HG03571 (cell line): ENCODE data around the gene PKDREJ.
"Not testable (repeated sequence)": the region's sequence is repeated elsewhere in the genome, so short reads cannot be mapped to it uniquely, and the experiment has no call there.

ENCODE experiments used
- ATAC-seq: cut with Tn5 transposase; IDR thresholded peaks from one replicate; pipeline ENCODE4 v1.9.1; 2021; ENCODE audit not compliant: unreplicated experiment

PKDREJ gene

GRCh38 chr22:46269564-46269963 is 6.4 kb upstream of the PKDREJ start:
- no peak for ATAC-seq

GRCh38 chr22:46267431-46268279 is 4.5 kb upstream of the PKDREJ start, which contains the start of gene TTC38:
TSS of gene TTC38 (plus strand) at chr22:46268008. CDS start at chr22:46268040, 32 bp downstream.
- peak; percentile 74 for ATAC-seq

GRCh38 chr22:46265627-46266026 is 2.5 kb upstream of the PKDREJ start:
- not testable (repeated sequence) for ATAC-seq

GRCh38 chr22:46264520-46264919 is 1.4 kb upstream of the PKDREJ start:
- not testable (repeated sequence) for ATAC-seq

GRCh38 chr22:46262449-46263215 is 511 bp downstream of the PKDREJ start:
- ATAC-seq = no peak

- ATAC-seq = no peak
These were observed 3.1 kb downstream of the PKDREJ start for GRCh38 chr22:46260038-46260437.

- ATAC-seq = no peak
These were observed 3.8 kb downstream of the PKDREJ start for GRCh38 chr22:46259374-46259773.

- ATAC-seq = no peak
These were observed 6.7 kb downstream of the PKDREJ start for GRCh38 chr22:46256358-46256958.

GRCh38 chr22:46251816-46252380 is 11.2 kb downstream of the PKDREJ start:
- ATAC-seq = no peak

- ATAC-seq = no peak
These were observed 11.9 kb downstream of the PKDREJ start for GRCh38 chr22:46251266-46251665.

GRCh38 chr22:46250783-46251125 is 12.4 kb downstream of the PKDREJ start:
- ATAC-seq = peak; percentile 21

GRCh38 chr22:46250035-46250782 is 12.9 kb downstream of the PKDREJ start, which contains the start of gene CDPF1:
TSS of gene CDPF1 (minus strand) at chr22:46250293. CDS start at chr22:46248284, 2,009 bp downstream.
- ATAC-seq = peak; percentile 74

- ATAC-seq = no peak
These were observed 15.6 kb downstream of the PKDREJ start for GRCh38 chr22:46247443-46247975.

GRCh38 chr22:46246178-46246577 is 17.0 kb downstream of the PKDREJ start:
- ATAC-seq = no peak

GRCh38 chr22:46245511-46245910 is 17.6 kb downstream of the PKDREJ start:
- no peak for ATAC-seq

GRCh38 chr22:46244771-46245170 is 18.4 kb downstream of the PKDREJ start:
- ATAC-seq = no peak

GRCh38 chr22:46242076-46242475 is 21.1 kb downstream of the PKDREJ start:
- no peak for ATAC-seq

GRCh38 chr22:46241396-46242007 is 21.6 kb downstream of the PKDREJ start:
- no peak for ATAC-seq

GRCh38 chr22:46240907-46241306 is 22.2 kb downstream of the PKDREJ start:
- no peak for ATAC-seq

- ATAC-seq = no peak
These were observed 22.6 kb downstream of the PKDREJ start for GRCh38 chr22:46240506-46240905.
